Erythroblast (primary cell): ENCODE data around the gene TTC39C.

Source experiments
- GATA1 ChIP-seq: IDR thresholded peaks from 2 replicates; pipeline ENCODE4 v1.6.1; 2011; ENCODE audit warnings: low read depth, mild to moderate bottlenecking, control low read depth, low read length, moderate library complexity
- POLR2A ChIP-seq: IDR thresholded peaks from 2 replicates; pipeline ENCODE4 v1.6.1; 2011; ENCODE audit warnings: mild to moderate bottlenecking, low read length

GRCh38 chr18:24095976-24096375 is 81.4 kb downstream of the TTC39C start:
- TF ChIP-seq POLR2A (no peak), GATA1 (no peak)
